CD4-positive, alpha-beta T cell (primary cell): ENCODE results near the gene CDKAL1. TPM values are rescaled to one million over a fixed set of nuclear protein-coding genes. Genes with fewer than 3 reads are reported as not detected.

Experiments
- ATAC-seq: fragments of 200-7000 bp; cut with Tn5 transposase; one replicate; pipeline ENCODE4 v1.10.0; 2022; ENCODE audit warnings: mild to moderate bottlenecking; ENCODE audit not compliant: poor library complexity
- CTCF ChIA-PET: fragments of 350-600 bp; sonication (Branson Sonifier 250); formaldehyde crosslinking; loops from one replicate; lab custom pipeline; 2021; ENCODE audit warnings: antibody characterized with exemption, inconsistent platforms; lab: Charles Lee
- POLR2A ChIA-PET: fragments of 350-600 bp; sonication (Branson Sonifier 250); formaldehyde crosslinking; loops from one replicate; lab custom pipeline; 2021; ENCODE audit warnings: antibody characterized with exemption, inconsistent platforms; lab: Charles Lee
- DNase-seq, 14 experiments: peaks; one replicate each; pipeline ENCODE4 v3.0.0-alpha.2; 2013 to 2020; ENCODE audit warnings: mixed read lengths in 2 of 14
- H3K27ac ChIP-seq, 2 donors: one replicate each; pipeline versions ENCODE4 v1.5.1 to v1.7.0; 2013; ENCODE audit warnings: low read length in 2 of 2, low read depth in 1 of 2, mild to moderate bottlenecking in 1 of 2
- H3K27me3 ChIP-seq, 2 experiments: 1 replicate in 1 of 2; 2 replicates in 1 of 2; pipeline versions ENCODE4 v1.6.1 to v1.7.0; 2013; ENCODE audit warnings: low read length in 2 of 2, control low read depth in 1 of 2, mild to moderate bottlenecking in 1 of 2, moderate library complexity in 1 of 2; ENCODE audit not compliant: insufficient read depth in 2 of 2, control insufficient read depth in 1 of 2
- H3K36me3 ChIP-seq: one replicate; pipeline ENCODE4 v1.6.1; 2013; ENCODE audit warnings: low read length, control low read depth; ENCODE audit not compliant: insufficient read depth
- H3K4me1 ChIP-seq: one replicate; pipeline ENCODE4 v1.6.1; 2013; ENCODE audit warnings: low read length, control low read depth; ENCODE audit not compliant: insufficient read depth
- H3K4me3 ChIP-seq: one replicate; pipeline ENCODE4 v1.5.1; 2013; ENCODE audit warnings: mild to moderate bottlenecking, low read length, moderate library complexity
- H3K9me3 ChIP-seq, 2 experiments: 1 replicate in 1 of 2; 2 replicates in 1 of 2; pipeline versions ENCODE4 v1.6.1 to v1.7.0; 2013; ENCODE audit warnings: low read length in 2 of 2, mild to moderate bottlenecking in 2 of 2, control low read depth in 1 of 2, moderate library complexity in 1 of 2; ENCODE audit not compliant: control insufficient read depth in 1 of 2, insufficient read depth in 1 of 2
- H3K27ac Mint-ChIP-seq: one replicate; pipeline ENCODE4 v1.8.0; 2020; ENCODE audit warnings: mixed read lengths
- H3K27me3 Mint-ChIP-seq: one replicate; pipeline ENCODE4 v1.8.0; 2021; ENCODE audit warnings: mixed read lengths
- H3K36me3 Mint-ChIP-seq: one replicate; pipeline ENCODE4 v1.8.0; 2021; ENCODE audit warnings: low read depth, mixed read lengths
- H3K4me1 Mint-ChIP-seq: one replicate; pipeline ENCODE4 v1.8.0; 2021; ENCODE audit warnings: low read depth, mixed read lengths
- H3K4me3 Mint-ChIP-seq: one replicate; pipeline ENCODE4 v1.8.0; 2020; ENCODE audit warnings: mild to moderate bottlenecking, mixed read lengths
- H3K9me3 Mint-ChIP-seq: one replicate; pipeline ENCODE4 v1.8.0; 2020; ENCODE audit warnings: mixed read lengths
- CTCF ChIP-seq: fragments of 200-600 bp; IDR thresholded peaks from one replicate; pipeline ENCODE4 v1.8.0; 2022; ENCODE audit warnings: antibody characterized with exemption, mild to moderate bottlenecking
- intact Hi-C, 2 experiments: fragments of 100-400 bp; cut with DNase I in 1 of 2; cut with micrococcal nuclease in 1 of 2; formaldehyde crosslinking; loops; one replicate each; pipeline versions ENCODE4 v1.15.1 to v1.9.0; 2023 to 2025; cut with DNase I, micrococcal nuclease
- total RNA-seq, 174 experiments: library from RNA in 2 of 174; stranded (reverse) in 2 of 174; gene quantifications; one replicate each; pipeline ENCODE4 v1.2.3 and lab custom pipeline; 2021 to 2026

The CDKAL1 gene
- total RNA-seq, 2 experiments from 2014 or later: 21.3 to 23.9 TPM

GRCh38 chr6:21159465-21159864 is 625.2 kb downstream of the CDKAL1 start:
- Histone ChIP-seq H3K27ac (no peak overlapping the region), H3K27me3 (no peaks in the 10 kb centered on the region), H3K4me3 (no peak overlapping the region), H3K36me3 (no peaks in the 10 kb centered on the region), H3K9me3 (no peaks in the 10 kb centered on the region), H3K4me1 (no peaks in the 10 kb centered on the region)
- no peak for DNase-seq
- CTCF ChIA-PET: interaction anchor here (0.9 kb wide), 1 partner anchor 13 kb away, joined by 3 read pairs; no protein-coding TSS in a partner anchor
- Mint-ChIP-seq H3K4me3 (no peak overlapping the region), H3K9me3 (no peaks in the 10 kb centered on the region), H3K27ac (no peak overlapping the region), H3K36me3 (no peaks in the 10 kb centered on the region), H3K4me1 (no peaks in the 10 kb centered on the region), H3K27me3 (no peaks in the 10 kb centered on the region)
- intact Hi-C loops: no loop called here
- no peak for TF ChIP-seq CTCF
- ATAC-seq: no peak
- POLR2A ChIA-PET: no interaction called here

GRCh38 chr6:21161707-21162106 is 627.5 kb downstream of the CDKAL1 start:
- peaks cover 4% of the 10 kb centered on the region for H3K4me1 Mint-ChIP-seq
- Histone ChIP-seq H3K36me3 (no peaks in the 10 kb centered on the region), H3K4me3 (no peak overlapping the region), H3K9me3 (no peaks in the 10 kb centered on the region), H3K27me3 (no peaks in the 10 kb centered on the region), H3K27ac (no peak overlapping the region), H3K4me1 (no peaks in the 10 kb centered on the region)
- no peak overlapping the region for H3K27ac Mint-ChIP-seq
- no peak for DNase-seq
- no peak for TF ChIP-seq CTCF
- no peaks in the 10 kb centered on the region for H3K36me3 Mint-ChIP-seq
- ChIA-PET CTCF (no interaction called here), POLR2A (no interaction called here)
- no peak for ATAC-seq
- no peaks in the 10 kb centered on the region for H3K27me3 Mint-ChIP-seq
- H3K9me3 Mint-ChIP-seq: no peaks in the 10 kb centered on the region
- H3K4me3 Mint-ChIP-seq: no peak overlapping the region
- intact Hi-C loops: no loop called here

- Mint-ChIP-seq H3K4me3 (no peak overlapping the region), H3K27ac (no peak overlapping the region), H3K36me3 (peaks cover 5% of the 10 kb centered on the region), H3K9me3 (no peaks in the 10 kb centered on the region), H3K27me3 (no peaks in the 10 kb centered on the region), H3K4me1 (peaks cover 4% of the 10 kb centered on the region)
- ATAC-seq (no peak), DNase-seq (no peak)
- TF ChIP-seq CTCF: no peak
- ChIA-PET POLR2A (no interaction called here), CTCF (no interaction called here)
- H3K27me3 ChIP-seq: no peaks in the 10 kb centered on the region
- H3K4me1 ChIP-seq: no peaks in the 10 kb centered on the region
- intact Hi-C loops: no loop called here
- H3K9me3 ChIP-seq: no peaks in the 10 kb centered on the region
- H3K36me3 ChIP-seq: no peaks in the 10 kb centered on the region
- no peak overlapping the region for H3K4me3 ChIP-seq
- H3K27ac ChIP-seq: no peak overlapping the region
Observed at GRCh38 chr6:21163110-21163837, 629.0 kb downstream of the CDKAL1 start.
